IPS-15b (cell line): ENCODE measurements around the gene FBXW11.
"Not testable (repeated sequence)": the region's sequence is repeated elsewhere in the genome, so short reads cannot be mapped to it uniquely, and the experiment has no call there.

ENCODE experiments used
- H3K27me3 ChIP-seq: one replicate; pipeline ENCODE4 v1.6.1; 2013; ENCODE audit warnings: low read length; ENCODE audit not compliant: control insufficient read depth, insufficient read depth
- H3K36me3 ChIP-seq: one replicate; pipeline ENCODE4 v1.6.1; 2013; ENCODE audit warnings: low read length; ENCODE audit not compliant: control insufficient read depth, insufficient read depth
- H3K4me1 ChIP-seq: one replicate; pipeline ENCODE4 v1.6.1; 2013; ENCODE audit warnings: mild to moderate bottlenecking, low read length; ENCODE audit not compliant: control insufficient read depth, insufficient read depth
- H3K4me3 ChIP-seq: one replicate; pipeline ENCODE4 v1.5.1; 2013; ENCODE audit warnings: low read depth, low read length
- H3K9ac ChIP-seq: one replicate; pipeline ENCODE4 v1.6.1; 2013; ENCODE audit warnings: low read depth, mild to moderate bottlenecking, low read length
- H3K9me3 ChIP-seq: one replicate; pipeline ENCODE4 v1.6.1; 2013; ENCODE audit warnings: mild to moderate bottlenecking, low read length; ENCODE audit not compliant: control insufficient read depth, insufficient read depth

FBXW11 gene

GRCh38 chr5:171945066-171945465 is 61.4 kb downstream of the FBXW11 start:
- H3K4me3 ChIP-seq: no peak overlapping the region
- H3K36me3 ChIP-seq: no peaks in the 10 kb centered on the region
- no peak overlapping the region for H3K9ac ChIP-seq
- no peaks in the 10 kb centered on the region for H3K27me3 ChIP-seq
- peaks cover 3% of the 10 kb centered on the region for H3K4me1 ChIP-seq
- H3K9me3 ChIP-seq: no peaks in the 10 kb centered on the region

- H3K36me3 ChIP-seq, H3K27me3 ChIP-seq, H3K9ac ChIP-seq, H3K4me3 ChIP-seq, H3K4me1 ChIP-seq, H3K9me3 ChIP-seq: not testable (repeated sequence)
Observed at GRCh38 chr5:171942112-171942516, 64.3 kb downstream of the FBXW11 start.

DNA sequence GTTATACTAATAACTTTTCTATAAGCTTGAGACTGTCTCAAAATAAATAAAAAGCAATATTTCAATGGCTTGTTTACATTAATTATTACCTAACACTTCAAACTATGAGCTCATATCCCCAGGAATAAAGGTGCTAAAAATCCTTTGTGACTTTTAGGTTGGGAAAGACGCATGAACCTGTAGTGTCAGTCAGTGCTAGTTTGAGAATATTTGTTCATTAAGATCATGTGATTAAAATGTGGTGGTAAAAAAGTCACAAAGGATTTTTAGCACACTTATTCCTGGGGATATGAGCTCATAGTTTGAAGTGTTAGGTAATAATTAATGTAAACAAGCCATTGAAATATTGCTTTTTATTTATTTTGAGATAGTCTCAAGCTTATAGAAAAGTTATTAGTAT is 64.8 kb downstream of the FBXW11 start:
- not testable (repeated sequence) for H3K9ac ChIP-seq, H3K27me3 ChIP-seq, H3K36me3 ChIP-seq, H3K4me1 ChIP-seq, H3K9me3 ChIP-seq, H3K4me3 ChIP-seq

DNA sequence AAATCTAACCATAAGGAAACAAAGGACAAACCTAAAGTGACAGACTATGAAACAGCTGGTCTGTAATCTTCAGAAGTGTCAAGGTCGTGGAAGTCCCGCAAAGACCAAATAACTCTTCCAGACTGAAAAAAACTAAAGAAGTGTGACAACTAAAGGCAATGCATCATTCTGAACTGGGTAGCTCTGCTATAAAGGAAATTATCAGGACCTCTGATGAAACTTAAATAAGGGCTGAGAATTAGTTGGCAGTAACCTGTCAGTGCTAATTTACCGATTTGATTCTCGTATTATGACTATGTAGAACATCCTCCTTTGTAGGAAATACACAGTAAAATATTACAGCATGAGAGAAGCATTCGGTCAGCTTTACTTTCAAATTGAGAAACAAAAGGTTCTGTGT is 65.2 kb downstream of the FBXW11 start:
- H3K9me3 ChIP-seq, H3K9ac ChIP-seq, H3K36me3 ChIP-seq, H3K27me3 ChIP-seq, H3K4me1 ChIP-seq, H3K4me3 ChIP-seq: not testable (repeated sequence)

GRCh38 chr5:171939951-171940350 is 66.5 kb downstream of the FBXW11 start:
- no peak overlapping the region for H3K9ac ChIP-seq
- H3K4me1 ChIP-seq: peaks cover 3% of the 10 kb centered on the region
- H3K4me3 ChIP-seq: no peak overlapping the region
- no peaks in the 10 kb centered on the region for H3K9me3 ChIP-seq
- H3K36me3 ChIP-seq: peaks cover 2% of the 10 kb centered on the region
- no peaks in the 10 kb centered on the region for H3K27me3 ChIP-seq

DNA sequence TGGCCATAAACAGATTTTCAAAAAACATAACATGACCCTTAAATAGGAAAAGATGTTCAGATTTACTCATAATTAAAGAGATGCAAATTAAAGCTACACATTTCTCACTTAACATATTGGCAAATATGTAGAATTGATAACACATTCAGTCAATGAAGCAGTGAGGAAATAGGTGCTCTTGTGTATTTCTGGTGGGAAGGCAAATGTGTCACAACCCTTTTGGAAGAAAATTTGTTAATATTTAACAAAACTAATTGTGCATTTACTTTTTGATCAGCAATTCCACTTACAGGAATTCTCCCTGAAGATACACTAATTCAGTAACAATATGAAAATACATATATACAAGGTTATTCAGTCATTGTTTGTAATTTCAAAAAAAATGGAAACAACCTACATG is 68.1 kb downstream of the FBXW11 start:
- no peak overlapping the region for H3K9ac ChIP-seq
- H3K36me3 ChIP-seq: peaks cover 2% of the 10 kb centered on the region
- H3K4me1 ChIP-seq: peaks cover 3% of the 10 kb centered on the region
- no peak overlapping the region for H3K4me3 ChIP-seq
- H3K27me3 ChIP-seq: no peaks in the 10 kb centered on the region
- no peaks in the 10 kb centered on the region for H3K9me3 ChIP-seq

DNA sequence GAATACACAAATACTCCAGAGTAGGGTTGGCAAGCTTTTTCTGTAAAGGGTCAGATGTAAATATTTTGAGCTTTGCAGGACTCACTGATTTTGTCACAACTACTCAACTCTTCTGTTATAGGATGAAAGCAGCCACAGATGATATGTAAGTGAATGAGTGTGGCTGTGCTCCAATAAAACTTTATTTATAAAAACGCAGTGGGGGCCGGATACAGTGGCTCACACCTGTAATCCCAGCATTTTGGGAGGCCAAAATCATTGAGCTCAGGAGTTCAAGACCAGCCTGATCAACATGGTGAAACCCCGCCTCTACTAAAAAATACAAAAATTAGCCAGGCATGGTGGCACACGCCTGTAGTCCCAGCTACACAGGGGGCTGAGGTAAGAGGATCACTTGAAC is 69.1 kb downstream of the FBXW11 start:
- Histone ChIP-seq H3K9ac (no peak overlapping the region), H3K27me3 (no peaks in the 10 kb centered on the region), H3K4me3 (no peak overlapping the region), H3K9me3 (no peaks in the 10 kb centered on the region), H3K36me3 (peaks cover 2% of the 10 kb centered on the region), H3K4me1 (peaks cover 3% of the 10 kb centered on the region)

DNA sequence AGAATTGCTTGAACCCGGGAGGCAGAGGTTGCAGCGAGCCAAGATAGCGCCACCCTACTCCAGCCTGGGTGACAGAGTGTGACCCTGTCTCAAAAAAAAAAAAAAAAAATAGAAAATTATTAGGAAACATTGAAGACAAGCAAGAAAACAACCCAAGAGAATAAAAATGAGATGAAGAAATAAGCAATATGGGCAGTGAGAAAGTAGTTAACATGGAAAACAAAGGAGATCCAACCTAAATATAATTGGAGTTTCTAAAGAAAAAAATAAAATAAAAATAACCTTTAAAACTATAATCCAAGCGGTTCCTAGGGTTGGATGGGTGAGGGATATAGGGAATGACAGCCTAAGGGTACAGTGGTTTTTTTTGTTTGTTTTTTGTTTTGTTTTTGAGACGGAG is 71.9 kb downstream of the FBXW11 start:
- no peaks in the 10 kb centered on the region for H3K27me3 ChIP-seq
- no peak overlapping the region for H3K4me3 ChIP-seq
- no peaks in the 10 kb centered on the region for H3K9me3 ChIP-seq
- H3K4me1 ChIP-seq: no peaks in the 10 kb centered on the region
- no peak overlapping the region for H3K9ac ChIP-seq
- H3K36me3 ChIP-seq: peaks cover 2% of the 10 kb centered on the region

GRCh38 chr5:171931163-171931562 is 75.3 kb downstream of the FBXW11 start:
- H3K4me3 ChIP-seq: no peak overlapping the region
- H3K36me3 ChIP-seq: no peaks in the 10 kb centered on the region
- no peaks in the 10 kb centered on the region for H3K9me3 ChIP-seq
- no peaks in the 10 kb centered on the region for H3K27me3 ChIP-seq
- H3K4me1 ChIP-seq: peaks cover 12% of the 10 kb centered on the region
- no peak overlapping the region for H3K9ac ChIP-seq

DNA sequence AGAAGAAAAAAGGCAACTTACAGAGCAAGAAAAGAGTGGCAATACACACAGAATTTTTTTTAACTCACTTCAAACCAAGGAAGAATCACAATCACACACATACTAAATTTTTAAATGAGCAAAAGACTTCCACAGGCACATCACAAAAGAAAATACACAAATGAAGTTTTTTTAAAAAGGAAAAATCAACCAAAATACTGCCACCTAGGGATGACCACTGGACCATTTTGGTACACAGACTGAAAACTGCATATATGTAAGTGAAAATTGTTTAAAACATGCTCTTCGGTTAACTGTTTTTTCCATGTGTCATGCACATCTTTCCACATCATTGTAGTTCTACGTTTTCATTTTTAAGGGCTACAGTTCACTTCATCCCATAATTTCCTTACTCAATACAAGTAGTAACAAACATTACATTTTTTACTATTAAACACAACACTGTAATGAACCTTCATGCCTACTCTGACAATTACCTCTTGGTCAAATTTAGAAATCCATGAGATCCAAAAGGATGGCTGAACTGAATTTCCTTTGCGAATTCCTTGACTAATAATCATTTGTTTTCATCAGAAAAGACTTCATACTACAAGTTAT is 79.0 kb downstream of the FBXW11 start:
- no peaks in the 10 kb centered on the region for H3K36me3 ChIP-seq
- no peak overlapping the region for H3K9ac ChIP-seq
- H3K4me3 ChIP-seq: no peak overlapping the region
- peaks cover 14% of the 10 kb centered on the region for H3K4me1 ChIP-seq
- no peaks in the 10 kb centered on the region for H3K9me3 ChIP-seq
- no peaks in the 10 kb centered on the region for H3K27me3 ChIP-seq

DNA sequence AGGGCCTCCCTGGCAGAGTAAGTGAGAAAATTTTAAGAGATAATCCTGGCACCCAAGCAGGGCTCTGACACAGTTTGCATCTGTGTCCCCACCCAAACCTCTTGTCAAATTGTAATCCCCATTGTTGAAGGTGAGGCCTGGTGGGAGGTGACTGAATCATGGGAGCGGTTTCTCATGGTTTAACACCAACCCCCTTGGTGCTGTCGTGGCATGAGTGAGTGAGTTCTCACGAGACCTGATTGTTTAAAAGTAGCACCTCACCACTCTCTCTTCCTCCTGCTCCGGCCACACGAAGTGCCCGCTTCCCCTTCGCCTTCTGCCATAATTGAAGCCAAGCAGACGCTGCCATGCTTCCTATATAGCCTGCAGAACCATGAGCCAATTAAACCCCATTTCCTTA is 80.1 kb downstream of the FBXW11 start:
- Histone ChIP-seq H3K36me3 (no peaks in the 10 kb centered on the region), H3K9me3 (no peaks in the 10 kb centered on the region), H3K9ac (no peak overlapping the region), H3K4me3 (no peak overlapping the region), H3K4me1 (peaks cover 19% of the 10 kb centered on the region), H3K27me3 (no peaks in the 10 kb centered on the region)

DNA sequence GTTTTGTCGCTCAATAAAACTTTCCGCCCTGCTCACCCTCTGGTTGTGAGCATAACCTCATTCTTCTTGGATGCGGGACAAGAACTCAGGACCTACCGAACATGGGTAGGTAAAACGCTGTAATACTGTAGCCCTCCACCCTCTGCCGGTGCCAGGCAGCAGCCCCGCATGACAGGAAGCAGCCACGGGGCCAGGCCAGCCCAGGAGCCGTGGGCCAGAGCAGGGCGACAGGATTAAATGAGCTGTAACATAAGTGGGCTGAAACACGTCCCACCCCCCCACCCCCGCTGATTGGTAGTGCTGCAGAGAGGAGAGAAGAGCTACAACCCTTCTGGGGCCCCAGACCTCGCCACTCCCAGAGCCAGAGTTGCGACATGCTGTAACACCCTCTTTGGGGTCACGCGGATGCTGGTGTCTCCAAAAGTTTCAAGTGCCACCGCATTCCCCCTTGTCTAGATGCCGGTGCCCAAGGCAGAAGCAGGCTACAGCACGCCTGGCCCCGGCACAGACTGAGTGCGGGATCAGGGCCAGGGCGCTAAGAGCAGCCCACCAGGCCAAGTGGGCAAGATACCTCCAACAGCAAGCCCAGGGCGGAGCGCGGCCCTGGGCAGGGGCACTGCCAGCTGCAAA is 81.8 kb downstream of the FBXW11 start:
- H3K9ac ChIP-seq: no peak overlapping the region
- H3K9me3 ChIP-seq: no peaks in the 10 kb centered on the region
- no peaks in the 10 kb centered on the region for H3K27me3 ChIP-seq
- no peak overlapping the region for H3K4me3 ChIP-seq
- H3K36me3 ChIP-seq: no peaks in the 10 kb centered on the region
- peaks cover 20% of the 10 kb centered on the region for H3K4me1 ChIP-seq
